ENCODE results near the gene ARL5B.
"Not testable (repeated sequence)": the region's sequence is repeated elsewhere in the genome, so short reads cannot be mapped to it uniquely, and the experiment has no call there.

Gene ARL5B

DNA sequence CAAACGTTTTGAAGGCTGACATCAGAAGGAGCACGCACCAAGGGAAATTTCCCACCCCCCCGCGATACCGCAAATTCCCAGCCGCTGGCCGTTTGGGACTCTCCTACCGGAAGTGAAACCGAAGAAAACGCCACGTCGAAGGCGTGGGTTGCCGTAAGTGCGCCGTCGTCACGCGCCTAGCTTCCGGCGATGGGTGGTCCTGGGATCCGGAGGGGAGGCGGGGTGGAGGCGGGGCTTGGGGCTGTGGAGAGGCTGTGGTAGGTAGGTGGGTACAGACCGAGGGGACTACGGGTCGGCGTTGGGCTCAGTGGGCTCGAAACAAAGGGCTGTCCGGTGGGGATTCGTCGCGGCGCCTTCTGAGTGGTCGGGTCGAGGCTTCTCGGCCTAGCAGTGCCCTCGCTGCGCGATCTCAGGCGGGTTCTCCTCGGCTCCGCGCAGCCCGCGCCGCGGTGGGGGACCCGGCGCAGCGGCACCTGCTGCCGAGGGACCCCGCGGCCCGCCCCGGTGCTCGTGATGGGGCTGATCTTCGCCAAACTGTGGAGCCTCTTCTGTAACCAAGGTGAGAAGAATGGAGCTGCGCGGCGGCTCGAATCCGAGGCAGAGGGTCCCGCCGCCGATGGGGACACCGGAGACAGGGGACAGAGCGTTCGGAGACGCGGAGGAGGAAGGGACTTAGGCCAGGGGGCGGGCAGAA lies at the start of gene ARL5B:
ARL5B (plus strand) TSS at position 307 of the 694 bp plus-strand sequence; CDS start at position 514, 207 bp downstream.
- DNase-seq (ENCODE audit: low read depth in 2 of 3, low spot score in 1 of 3) = peak; percentile 92 to 96 (median 93)

DNA sequence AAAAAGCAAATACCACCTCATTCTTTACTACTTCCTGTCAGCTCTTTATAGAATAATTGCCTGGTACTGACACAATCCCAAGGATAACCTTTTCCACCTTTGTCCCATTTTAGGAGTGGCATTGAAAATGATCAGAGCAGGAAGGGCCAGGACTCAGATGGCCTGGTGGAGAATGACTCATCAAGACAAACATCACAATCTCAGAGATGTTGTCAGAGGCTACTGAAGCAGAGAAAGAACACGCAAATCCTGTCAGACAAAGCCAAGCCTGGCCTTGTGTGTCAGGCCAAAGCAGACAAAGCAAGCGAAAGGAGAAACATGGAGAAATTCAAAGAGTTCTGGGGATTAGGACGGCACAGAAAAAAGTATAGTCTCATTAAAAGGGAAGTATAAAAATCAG lies 48.7 kb upstream of the ARL5B start:
- no peak for DNase-seq (ENCODE audit: low read depth in 2 of 3, low spot score in 1 of 3)

- DNase-seq (ENCODE audit: low read depth in 2 of 3, low spot score in 1 of 3) = no peak
Measured at GRCh38 chr10:18611168-18611567, 48.1 kb upstream of the ARL5B start.

DNA sequence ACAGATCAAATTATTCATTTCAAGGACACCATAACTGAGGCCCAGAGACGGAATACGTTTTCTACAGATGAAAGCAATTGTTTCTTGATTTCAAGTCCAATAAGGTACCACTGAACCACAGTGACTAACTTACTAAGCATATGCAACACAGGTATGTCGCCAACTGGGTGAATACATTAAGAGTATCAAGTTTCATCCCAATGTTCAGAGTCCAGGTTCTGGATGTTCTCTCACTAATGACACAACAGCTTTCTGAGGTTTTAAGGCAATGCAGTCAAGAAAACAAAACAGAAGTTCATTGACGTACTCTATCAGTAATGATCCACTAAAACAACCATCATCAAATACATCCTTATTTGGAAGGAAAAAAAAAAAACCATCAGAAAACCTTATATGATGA lies 43.6 kb upstream of the ARL5B start:
- DNase-seq (ENCODE audit: low read depth in 2 of 3, low spot score in 1 of 3) = no peak

- DNase-seq (ENCODE audit: low read depth in 2 of 3, low spot score in 1 of 3) = no peak
Measured at GRCh38 chr10:18616337-18616736, 42.9 kb upstream of the ARL5B start.

DNA sequence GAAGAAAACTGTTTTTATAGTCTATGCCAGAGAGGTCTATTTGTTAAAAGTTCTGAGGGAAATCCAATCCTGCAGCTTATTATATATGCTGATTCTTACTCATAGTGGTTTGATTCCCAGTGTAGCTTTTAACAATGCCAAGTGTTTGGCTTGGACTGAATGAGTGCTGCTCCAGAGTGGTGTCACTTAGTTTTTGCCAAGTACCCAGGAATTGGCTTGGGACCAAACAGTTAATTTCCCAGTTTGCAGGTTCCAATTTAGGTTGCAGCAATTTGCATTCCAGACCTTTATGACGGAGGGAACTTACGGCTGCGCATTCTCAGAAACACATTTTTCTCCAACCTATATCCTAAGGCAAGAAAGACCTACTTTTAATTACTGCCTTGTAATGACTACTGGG lies 40.2 kb upstream of the ARL5B start:
- no peak for DNase-seq (ENCODE audit: low read depth in 2 of 3, low spot score in 1 of 3)

GRCh38 chr10:18620856-18621255 lies 38.4 kb upstream of the ARL5B start:
- no peak for DNase-seq (ENCODE audit: low read depth in 2 of 3, low spot score in 1 of 3)

GRCh38 chr10:18623671-18624070 lies 35.6 kb upstream of the ARL5B start:
- not testable (repeated sequence) for DNase-seq (ENCODE audit: low read depth in 2 of 3, low spot score in 1 of 3)

DNA sequence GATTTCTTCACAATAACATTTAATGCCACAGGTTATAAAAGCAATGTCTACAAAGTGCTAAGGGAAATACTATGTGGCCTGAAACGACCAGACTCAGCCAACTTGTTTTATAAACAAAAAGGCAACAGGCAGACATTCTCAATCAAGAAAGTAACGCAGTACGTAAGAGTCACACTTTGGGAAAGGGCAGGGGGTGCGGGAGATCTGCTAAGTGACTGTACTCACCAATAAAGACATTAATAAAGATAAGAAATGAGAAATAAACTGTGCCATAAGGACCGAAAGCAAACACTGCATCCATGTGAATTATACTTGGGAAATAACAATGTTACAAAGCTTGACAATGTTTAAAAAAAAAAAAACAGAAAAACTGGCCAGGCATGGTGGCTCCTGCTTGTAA lies 33.3 kb upstream of the ARL5B start:
- DNase-seq (ENCODE audit: low read depth in 2 of 3, low spot score in 1 of 3) = no peak

GRCh38 chr10:18627452-18628018 lies 31.7 kb upstream of the ARL5B start:
- peak; percentile 24 to 42 (median 30) for DNase-seq (ENCODE audit: low read depth in 2 of 3, low spot score in 1 of 3)

- DNase-seq (ENCODE audit: low read depth in 2 of 3, low spot score in 1 of 3) = not testable (repeated sequence)
Measured at GRCh38 chr10:18632500-18632899, 26.7 kb upstream of the ARL5B start.

DNA sequence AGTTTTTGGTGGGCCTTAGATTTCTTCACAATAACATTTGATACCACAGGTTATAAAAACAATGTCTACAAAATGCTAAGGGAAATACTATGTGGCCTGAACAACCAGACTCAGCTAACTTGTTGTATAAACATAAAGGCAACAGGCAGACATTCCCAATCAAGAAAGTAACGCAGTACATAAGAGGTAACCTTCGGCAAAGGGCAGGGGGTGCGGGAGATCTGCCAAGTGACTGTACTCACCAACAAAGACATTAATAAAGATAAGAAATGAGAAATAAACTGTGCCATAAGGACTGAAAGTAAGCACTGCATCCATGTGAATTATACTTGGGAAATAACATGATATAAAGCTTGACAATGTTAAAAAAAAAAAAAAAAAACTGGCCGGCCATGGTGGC lies 23.2 kb upstream of the ARL5B start:
- no peak for DNase-seq (ENCODE audit: low read depth in 2 of 3, low spot score in 1 of 3)

- DNase-seq (ENCODE audit: low read depth in 2 of 3, low spot score in 1 of 3) = not testable (repeated sequence)
Measured at GRCh38 chr10:18637400-18637799, 21.8 kb upstream of the ARL5B start.

- DNase-seq (ENCODE audit: low read depth in 2 of 3, low spot score in 1 of 3) = not testable (repeated sequence)
Measured at GRCh38 chr10:18639719-18640118, 19.5 kb upstream of the ARL5B start.

DNA sequence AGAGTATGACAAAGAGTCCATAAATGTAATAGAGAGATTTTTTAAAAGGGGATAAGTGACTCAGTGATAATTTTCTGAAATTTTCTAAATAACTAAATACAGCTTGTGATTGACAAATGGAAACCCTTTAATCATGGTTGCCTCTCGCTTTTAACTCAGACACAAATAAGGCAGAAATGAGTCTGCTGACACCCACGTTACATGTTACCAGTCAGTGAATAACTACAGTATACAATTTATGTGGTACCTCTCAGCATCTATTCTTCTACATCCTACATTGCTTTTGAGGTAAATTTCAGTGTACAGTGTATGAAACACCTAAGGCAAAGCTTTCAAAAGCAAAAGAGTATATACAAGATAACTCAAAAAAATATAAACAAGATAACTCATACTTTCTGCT lies 12.1 kb upstream of the ARL5B start:
- no peak for DNase-seq (ENCODE audit: low read depth in 2 of 3, low spot score in 1 of 3)

GRCh38 chr10:18647945-18648344 lies 11.3 kb upstream of the ARL5B start:
- no peak for DNase-seq (ENCODE audit: low read depth in 2 of 3, low spot score in 1 of 3)

DNA sequence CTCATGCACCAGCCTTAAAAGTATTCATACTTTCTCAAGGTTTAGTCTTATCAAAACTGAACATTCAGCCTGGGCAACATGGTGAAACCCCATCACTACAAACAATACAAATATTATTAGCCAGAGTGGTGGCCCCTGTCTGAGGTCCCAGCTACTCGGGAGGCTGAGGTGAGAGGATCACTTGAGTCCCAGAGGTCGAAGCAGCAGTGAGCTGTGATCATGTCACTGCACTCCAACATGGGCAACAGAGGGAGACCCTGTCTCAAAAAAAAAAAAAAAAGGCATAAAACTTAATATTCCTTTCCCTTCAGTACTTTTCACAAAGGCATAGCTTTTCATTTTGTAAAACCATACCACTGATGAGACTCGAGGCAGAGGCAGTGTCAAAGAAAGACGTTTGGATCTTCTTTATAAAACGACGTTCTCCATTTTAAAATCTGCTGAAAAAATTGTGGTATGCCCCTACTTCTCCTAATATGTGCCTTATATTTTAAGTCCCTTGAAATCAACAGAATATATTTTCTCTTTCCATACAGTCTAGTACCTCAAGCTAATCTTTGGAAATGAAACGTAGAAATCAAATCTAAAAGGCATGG lies 9.8 kb upstream of the ARL5B start:
- no peak for DNase-seq (ENCODE audit: low read depth in 2 of 3, low spot score in 1 of 3)

- DNase-seq (ENCODE audit: low read depth in 2 of 3, low spot score in 1 of 3) = no peak
Measured at GRCh38 chr10:18650404-18650997, 8.7 kb upstream of the ARL5B start.

GRCh38 chr10:18651324-18652007 lies 7.8 kb upstream of the ARL5B start, which contains the start of gene NSUN6:
Gene NSUN6 (minus strand): TSS chr10:18651587. CDS start chr10:18651203, 384 bp downstream.
- peak; percentile 87 to 89 (median 88) for DNase-seq (ENCODE audit: low read depth in 2 of 3, low spot score in 1 of 3)

DNA sequence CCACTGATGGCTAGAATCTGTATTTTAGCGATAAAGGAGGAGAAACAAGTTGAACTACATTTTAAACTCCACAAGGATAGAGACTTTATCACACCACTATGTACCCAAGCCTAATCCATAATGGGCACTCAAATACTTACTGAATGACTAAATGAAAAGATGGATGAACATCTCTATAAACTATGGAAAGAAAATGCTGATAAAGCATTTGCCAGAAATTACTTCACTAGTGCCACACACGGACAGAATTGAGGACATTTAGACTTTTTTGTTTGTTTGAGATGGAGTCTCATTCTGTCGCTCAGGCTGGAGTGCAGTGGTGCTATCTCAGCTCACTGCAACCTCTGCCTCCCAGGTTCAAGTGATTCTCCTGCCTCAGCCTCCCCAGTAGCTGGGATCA lies 6.1 kb upstream of the ARL5B start:
- no peak for DNase-seq (ENCODE audit: low read depth in 2 of 3, low spot score in 1 of 3)

GRCh38 chr10:18656724-18657123 lies 2.5 kb upstream of the ARL5B start:
- DNase-seq (ENCODE audit: low read depth in 2 of 3, low spot score in 1 of 3) = no peak
